Type B pancreatic cell (in vitro differentiated cells): ENCODE results near the gene RASSF8. TPM values are rescaled to one million over a fixed set of nuclear protein-coding genes. Genes with fewer than 3 reads are reported as not detected.

Experiments
- DNase-seq: peaks from one replicate; pipeline ENCODE4 v3.0.0; 2021; ENCODE audit warnings: mixed read lengths; ENCODE audit not compliant: unreplicated experiment; ENCODE audit errors: extremely low spot score
- H3K27ac Mint-ChIP-seq: 2 replicates; pipeline ENCODE4 v1.8.0; 2021; ENCODE audit warnings: mild to moderate bottlenecking, mixed read lengths
- H3K27me3 Mint-ChIP-seq: 2 replicates; pipeline ENCODE4 v1.8.0; 2021; ENCODE audit warnings: mixed read lengths
- H3K36me3 Mint-ChIP-seq: 2 replicates; pipeline ENCODE4 v1.8.0; 2021; ENCODE audit warnings: mixed read lengths
- H3K4me1 Mint-ChIP-seq: one replicate; pipeline ENCODE4 v1.8.0; 2021; ENCODE audit warnings: mixed read lengths; ENCODE audit not compliant: unreplicated experiment
- H3K4me3 Mint-ChIP-seq: 2 replicates; pipeline ENCODE4 v1.8.0; 2021; ENCODE audit warnings: mild to moderate bottlenecking, mixed read lengths
- H3K9me3 Mint-ChIP-seq: 2 replicates; pipeline ENCODE4 v1.8.0; 2021; ENCODE audit warnings: mixed read lengths
- CTCF ChIP-seq: fragments of 200-600 bp; sonication (generic); conservative IDR thresholded peaks from 2 replicates; pipeline ENCODE4 v1.5.0; 2021; ENCODE audit warnings: antibody characterized with exemption, mild to moderate bottlenecking
- total RNA-seq: library from RNA; stranded (reverse); gene quantifications from 2 replicates; pipeline ENCODE4 v1.2.1, GENCODE V29; 2021; ENCODE audit warnings: low replicate concordance

The RASSF8 gene
- total RNA-seq, 1 donor from 2014 or later, result 46.3 TPM

GRCh38 chr12:25972783-25973182 lies 14.3 kb downstream of the RASSF8 start:
- peaks cover 21% of the 10 kb centered on the region for H3K36me3 Mint-ChIP-seq
- no peak for TF ChIP-seq CTCF
- H3K9me3 Mint-ChIP-seq, result no peaks in the 10 kb centered on the region
- no peak overlapping the region for H3K27ac Mint-ChIP-seq
- no peak overlapping the region for H3K4me3 Mint-ChIP-seq
- no peaks in the 10 kb centered on the region for H3K27me3 Mint-ChIP-seq
- peaks cover 21% of the 10 kb centered on the region for H3K4me1 Mint-ChIP-seq
- no peak for DNase-seq

GRCh38 chr12:25975179-25975578 lies 16.7 kb downstream of the RASSF8 start:
- Mint-ChIP-seq H3K4me3 (no peak overlapping the region), H3K4me1 (peaks cover 18% of the 10 kb centered on the region), H3K27me3 (no peaks in the 10 kb centered on the region), H3K9me3 (no peaks in the 10 kb centered on the region), H3K36me3 (peaks cover 20% of the 10 kb centered on the region), H3K27ac (no peak overlapping the region)
- no peak for DNase-seq
- no peak for TF ChIP-seq CTCF

- no peak overlapping the region for H3K4me3 Mint-ChIP-seq
- H3K27ac Mint-ChIP-seq, result no peak overlapping the region
- peaks cover 13% of the 10 kb centered on the region for H3K4me1 Mint-ChIP-seq
- no peaks in the 10 kb centered on the region for H3K27me3 Mint-ChIP-seq
- H3K36me3 Mint-ChIP-seq, result peaks cover 15% of the 10 kb centered on the region
- DNase-seq, result no peak
- H3K9me3 Mint-ChIP-seq, result no peaks in the 10 kb centered on the region
- TF ChIP-seq CTCF, result no peak
Observed at GRCh38 chr12:25975682-25976081, 17.2 kb downstream of the RASSF8 start.

- peaks cover 12% of the 10 kb centered on the region for H3K4me1 Mint-ChIP-seq
- no peak overlapping the region for H3K27ac Mint-ChIP-seq
- no peaks in the 10 kb centered on the region for H3K27me3 Mint-ChIP-seq
- peaks cover 13% of the 10 kb centered on the region for H3K36me3 Mint-ChIP-seq
- DNase-seq, result no peak
- no peaks in the 10 kb centered on the region for H3K9me3 Mint-ChIP-seq
- TF ChIP-seq CTCF, result no peak
- no peak overlapping the region for H3K4me3 Mint-ChIP-seq
Observed at GRCh38 chr12:25976289-25976688, 17.8 kb downstream of the RASSF8 start.

GRCh38 chr12:25977047-25977446 lies 18.6 kb downstream of the RASSF8 start:
- no peaks in the 10 kb centered on the region for H3K9me3 Mint-ChIP-seq
- peaks cover 12% of the 10 kb centered on the region for H3K4me1 Mint-ChIP-seq
- H3K27ac Mint-ChIP-seq, result no peak overlapping the region
- H3K27me3 Mint-ChIP-seq, result no peaks in the 10 kb centered on the region
- H3K4me3 Mint-ChIP-seq, result no peak overlapping the region
- peaks cover 13% of the 10 kb centered on the region for H3K36me3 Mint-ChIP-seq
- no peak for TF ChIP-seq CTCF
- DNase-seq, result no peak

- Mint-ChIP-seq H3K36me3 (peaks cover 13% of the 10 kb centered on the region), H3K4me1 (peaks cover 12% of the 10 kb centered on the region), H3K9me3 (no peaks in the 10 kb centered on the region), H3K27me3 (no peaks in the 10 kb centered on the region), H3K27ac (no peak overlapping the region), H3K4me3 (no peak overlapping the region)
- no peak for DNase-seq
- TF ChIP-seq CTCF, result no peak
Observed at GRCh38 chr12:25979059-25979458, 20.6 kb downstream of the RASSF8 start.
